IgD-negative memory B cell (primary cell): Measurements from ENCODE around the gene RILP. TPM values are rescaled to one million over a fixed set of nuclear protein-coding genes. Genes with fewer than 3 reads are reported as not detected.
"Not testable (repeated sequence)": the region's sequence is repeated elsewhere in the genome, so short reads cannot be mapped to it uniquely, and the experiment has no call there.

ENCODE experiments used
- H3K27ac Mint-ChIP-seq, 3 donors: one replicate each; pipeline ENCODE4 v1.8.0; 2020 to 2022; ENCODE audit warnings: mild to moderate bottlenecking in 3 of 3, mixed read lengths in 3 of 3, moderate library complexity in 1 of 3
- H3K27me3 Mint-ChIP-seq: one replicate; pipeline ENCODE4 v1.8.0; 2021; ENCODE audit warnings: mixed read lengths
- H3K36me3 Mint-ChIP-seq: one replicate; pipeline ENCODE4 v1.8.0; 2020; ENCODE audit warnings: mild to moderate bottlenecking, mixed read lengths
- H3K4me1 Mint-ChIP-seq, 3 donors: one replicate each; pipeline ENCODE4 v1.8.0; 2020 to 2022; ENCODE audit warnings: mixed read lengths in 3 of 3, mild to moderate bottlenecking in 1 of 3
- H3K4me3 Mint-ChIP-seq, 4 donors: one replicate each; pipeline ENCODE4 v1.8.0; 2020 to 2022; ENCODE audit warnings: mild to moderate bottlenecking in 4 of 4, mixed read lengths in 4 of 4, moderate library complexity in 3 of 4
- H3K9me3 Mint-ChIP-seq, 3 donors: one replicate each; pipeline ENCODE4 v1.8.0; 2020 to 2021; ENCODE audit warnings: mixed read lengths in 3 of 3, mild to moderate bottlenecking in 1 of 3
- polyA plus RNA-seq: library from polyadenylated mRNA; unstranded; fragments of 300-500 nt; fragmentation: Illumina TruSeq; gene quantifications from one replicate; pipeline ENCODE4 v1.2.3, GENCODE V29; 2021

The RILP gene
- 2.6 TPM for polyA plus RNA-seq

GRCh38 chr17:1649844-1650501 lies at the start of gene RILP:
RILP (minus strand) TSS chr17:1649866; CDS start chr17:1649804, 62 bp downstream.
- H3K27me3 Mint-ChIP-seq: no peaks in the 10 kb centered on the region
- H3K4me3 Mint-ChIP-seq: peak within 1 kb of the TSS; percentile 55 to 84 (median 74)

GRCh38 chr17:1697681-1698080 lies 48.0 kb upstream of the RILP start:
- no peak overlapping the region for H3K27ac Mint-ChIP-seq
- no peaks in the 10 kb centered on the region for H3K4me1 Mint-ChIP-seq
- no peak overlapping the region for H3K4me3 Mint-ChIP-seq
- no peaks in the 10 kb centered on the region for H3K36me3 Mint-ChIP-seq
- H3K9me3 Mint-ChIP-seq: no peaks in the 10 kb centered on the region
- H3K27me3 Mint-ChIP-seq: peaks cover 8% of the 10 kb centered on the region

More at GRCh38 chr17:1649844-1650501, at the start of gene RILP:
- Mint-ChIP-seq H3K27ac (peak within 1 kb of the TSS; percentile 43 to 78 (median 74)), H3K9me3 (no peaks in the 10 kb centered on the region), H3K4me1 (peaks cover 0 to 2% (median 0%) of the 10 kb centered on the region in 3 donors), H3K36me3 (no peaks in the 10 kb centered on the region)

- peaks cover 11% of the 10 kb centered on the region for H3K27me3 Mint-ChIP-seq
- H3K27ac Mint-ChIP-seq: no peak overlapping the region
- H3K36me3 Mint-ChIP-seq: no peaks in the 10 kb centered on the region
- no peaks in the 10 kb centered on the region for H3K9me3 Mint-ChIP-seq
- peaks cover 0 to 1% (median 0%) of the 10 kb centered on the region in 3 donors for H3K4me1 Mint-ChIP-seq
- H3K4me3 Mint-ChIP-seq: no peak overlapping the region
Measured at GRCh38 chr17:1695365-1695764, 45.7 kb upstream of the RILP start.

- Mint-ChIP-seq H3K27me3 (peaks cover 11% of the 10 kb centered on the region), H3K9me3 (no peaks in the 10 kb centered on the region), H3K36me3 (no peaks in the 10 kb centered on the region), H3K27ac (no peak overlapping the region), H3K4me3 (no peak overlapping the region), H3K4me1 (peaks cover 0 to 1% (median 0%) of the 10 kb centered on the region in 3 donors)
Measured at GRCh38 chr17:1693339-1693738, 43.7 kb upstream of the RILP start.

GRCh38 chr17:1690544-1691221 lies 41.0 kb upstream of the RILP start:
- peaks cover 0 to 5% (median 0%) of the 10 kb centered on the region in 3 donors for H3K4me1 Mint-ChIP-seq
- peaks cover 7% of the 10 kb centered on the region for H3K27me3 Mint-ChIP-seq
- no peak overlapping the region for H3K27ac Mint-ChIP-seq

GRCh38 chr17:1688405-1688804 lies 38.7 kb upstream of the RILP start:
- H3K27me3 Mint-ChIP-seq, H3K9me3 Mint-ChIP-seq, H3K4me3 Mint-ChIP-seq, H3K27ac Mint-ChIP-seq, H3K36me3 Mint-ChIP-seq: not testable (repeated sequence)
- H3K4me1 Mint-ChIP-seq: peaks cover 10 to 16% (median 14%) of the 10 kb centered on the region in 3 donors

More at GRCh38 chr17:1690544-1691221, 41.0 kb upstream of the RILP start:
- Mint-ChIP-seq H3K9me3 (no peaks in the 10 kb centered on the region), H3K4me3 (peak overlapping the region in 1 of 4 donors; percentile 32), H3K36me3 (peaks cover 2% of the 10 kb centered on the region)

- Mint-ChIP-seq H3K9me3 (no peaks in the 10 kb centered on the region), H3K4me3 (peak overlapping the region in 2 of 4 donors; percentile 20 to 66), H3K27me3 (no peaks in the 10 kb centered on the region), H3K36me3 (peaks cover 8% of the 10 kb centered on the region), H3K4me1 (peaks cover 15 to 22% (median 18%) of the 10 kb centered on the region in 3 donors), H3K27ac (peak overlapping the region in 1 of 3 donors; percentile 76)
Measured at GRCh38 chr17:1686086-1686485, 36.4 kb upstream of the RILP start.

GRCh38 chr17:1684378-1685189 lies 34.9 kb upstream of the RILP start, which contains the start of gene PRPF8:
PRPF8 (minus strand) TSS chr17:1684867; CDS start chr17:1684571, 296 bp downstream.
- no peaks in the 10 kb centered on the region for H3K27me3 Mint-ChIP-seq
- H3K9me3 Mint-ChIP-seq: no peaks in the 10 kb centered on the region
- peak within 1 kb of the TSS; percentile 90 to 98 (median 97) for H3K27ac Mint-ChIP-seq
- H3K4me3 Mint-ChIP-seq: peak within 1 kb of the TSS; percentile 97 to 99 (median 99)
- peaks cover 8% of the 10 kb centered on the region for H3K36me3 Mint-ChIP-seq
- peaks cover 18 to 25% (median 23%) of the 10 kb centered on the region in 3 donors for H3K4me1 Mint-ChIP-seq

- H3K27ac Mint-ChIP-seq: peak overlapping the region; percentile 90 to 97 (median 92)
- H3K4me3 Mint-ChIP-seq: peak overlapping the region; percentile 97 to 99 (median 99)
- no peaks in the 10 kb centered on the region for H3K27me3 Mint-ChIP-seq
- no peaks in the 10 kb centered on the region for H3K9me3 Mint-ChIP-seq
- H3K4me1 Mint-ChIP-seq: peaks cover 18 to 25% (median 23%) of the 10 kb centered on the region in 3 donors
- peaks cover 10% of the 10 kb centered on the region for H3K36me3 Mint-ChIP-seq
Measured at GRCh38 chr17:1683459-1683858, 33.8 kb upstream of the RILP start.

- H3K27ac Mint-ChIP-seq: peak overlapping the region in 1 of 3 donors; percentile 56
- no peaks in the 10 kb centered on the region for H3K27me3 Mint-ChIP-seq
- H3K9me3 Mint-ChIP-seq: no peaks in the 10 kb centered on the region
- peaks cover 0 to 13% (median 4%) of the 10 kb centered on the region in 3 donors for H3K4me1 Mint-ChIP-seq
- peaks cover 6% of the 10 kb centered on the region for H3K36me3 Mint-ChIP-seq
- H3K4me3 Mint-ChIP-seq: peak overlapping the region in 1 of 4 donors; percentile 40
Measured at GRCh38 chr17:1676401-1676800, 26.7 kb upstream of the RILP start.

- Mint-ChIP-seq H3K36me3 (peaks cover 3% of the 10 kb centered on the region), H3K27me3 (no peaks in the 10 kb centered on the region), H3K4me3 (peak overlapping the region in 1 of 4 donors; percentile 28), H3K9me3 (no peaks in the 10 kb centered on the region), H3K27ac (peak overlapping the region in 1 of 3 donors; percentile 35), H3K4me1 (peaks cover 3 to 10% (median 7%) of the 10 kb centered on the region in 3 donors)
Measured at GRCh38 chr17:1673041-1673785, 23.5 kb upstream of the RILP start.

GRCh38 chr17:1663934-1664333 lies 14.3 kb upstream of the RILP start:
- not testable (repeated sequence) for H3K9me3 Mint-ChIP-seq, H3K36me3 Mint-ChIP-seq, H3K27me3 Mint-ChIP-seq, H3K4me1 Mint-ChIP-seq, H3K4me3 Mint-ChIP-seq
- peak overlapping the region in 1 of 3 donors; percentile 67 for H3K27ac Mint-ChIP-seq

- Mint-ChIP-seq H3K27me3 (no peaks in the 10 kb centered on the region), H3K27ac (peak overlapping the region in 1 of 3 donors; percentile 31), H3K9me3 (no peaks in the 10 kb centered on the region), H3K4me1 (peaks cover 0 to 3% (median 0%) of the 10 kb centered on the region in 3 donors), H3K36me3 (peaks cover 4% of the 10 kb centered on the region), H3K4me3 (no peak overlapping the region)
Measured at GRCh38 chr17:1661045-1661444, 11.4 kb upstream of the RILP start.

GRCh38 chr17:1658100-1658499 lies 8.4 kb upstream of the RILP start:
- no peak overlapping the region for H3K4me3 Mint-ChIP-seq
- H3K27me3 Mint-ChIP-seq: no peaks in the 10 kb centered on the region
- peak overlapping the region in 1 of 3 donors; percentile 29 for H3K27ac Mint-ChIP-seq
- peaks cover 0 to 3% (median 0%) of the 10 kb centered on the region in 3 donors for H3K4me1 Mint-ChIP-seq
- peaks cover 4% of the 10 kb centered on the region for H3K36me3 Mint-ChIP-seq
- H3K9me3 Mint-ChIP-seq: no peaks in the 10 kb centered on the region
